HepG2 (cell line): ENCODE results near the gene PPIL6. TPM values are rescaled to one million over a fixed set of nuclear protein-coding genes. Genes with fewer than 3 reads are reported as not detected.

Source experiments
- ATAC-seq: fragments of 200-7000 bp; cut with Tn5 transposase; 3 replicates; pipeline ENCODE4 v1.9.1; 2020; ENCODE audit warnings: mild to moderate bottlenecking, moderate library complexity
- BruUV-seq: library from RNA; stranded (reverse); fragments of 400-500 nt; replicated peaks from 2 replicates; lab custom pipeline; 2021; lab: Mats Ljungman, UMichigan
- CTCF ChIA-PET: fragments of 300-600 bp; formaldehyde crosslinking; extraction: SDS; loops from one replicate; lab custom pipeline; 2021; ENCODE audit warnings: low total read pairs, inconsistent platforms, low intra/inter-chr PET ratio; lab: Yijun Ruan, JAX
- POLR2A ChIA-PET: fragments of 350-600 bp; sonication (Branson Sonifier 250); formaldehyde crosslinking; loops from one replicate; lab custom pipeline; 2020; ENCODE audit warnings: antibody characterized with exemption, inconsistent platforms; lab: Yijun Ruan, JAX
- DNase-seq: peaks from one replicate; pipeline ENCODE4 v3.0.0-alpha.2; 2015; ENCODE audit warnings: low spot score
- FAIRE-seq: peaks from 3 replicates; lab custom pipeline; 2011; peaks lifted over from hg19 to GRCh38; lab: Jason Lieb, UNC
- H2AFZ ChIP-seq: one replicate; pipeline ENCODE4 v1.6.1; 2011; ENCODE audit warnings: low read length, inconsistent platforms
- H3K27ac ChIP-seq: fragments of 300-600 bp; 3 replicates; pipeline ENCODE4 v1.8.0; 2011; ENCODE audit warnings: mixed run types, mild to moderate bottlenecking, mixed read lengths, low read length, inconsistent platforms; ENCODE audit not compliant: insufficient read depth; ENCODE audit errors: extremely low read length
- H3K27me3 ChIP-seq, 2 experiments: fragments of 200-600 bp in 1 of 2; 2 replicates in 1 of 2; 3 replicates in 1 of 2; pipeline versions ENCODE4 v1.6.0 to v1.8.0; 2011; ENCODE audit warnings: low read length in 2 of 2, mild to moderate bottlenecking in 2 of 2, moderate library complexity in 2 of 2, inconsistent platforms in 1 of 2; ENCODE audit not compliant: insufficient read depth in 2 of 2, control insufficient read depth in 1 of 2
- H3K36me3 ChIP-seq, 2 experiments: fragments of 200-600 bp in 1 of 2; replicated peaks in 1 of 2; 2 replicates in 1 of 2; 3 replicates in 1 of 2; pipeline versions ENCODE4 v1.5.1 to v1.8.0; 2011; ENCODE audit warnings: low read length in 2 of 2, inconsistent platforms in 1 of 2; ENCODE audit not compliant: insufficient read depth in 2 of 2, control insufficient read depth in 1 of 2
- H3K4me1 ChIP-seq: 2 replicates; pipeline ENCODE4 v1.5.1; 2012; ENCODE audit warnings: low read length, inconsistent platforms; ENCODE audit not compliant: insufficient read depth
- H3K4me2 ChIP-seq: 2 replicates; pipeline ENCODE4 v1.6.0; 2011; ENCODE audit warnings: low read depth, low read length, inconsistent platforms
- H3K4me3 ChIP-seq, 3 experiments: fragments of 200-600 bp in 1 of 3; sonication (generic), shearing (Covaris generic) in 1 of 3; replicated peaks in 1 of 3; 2 replicates each; pipeline ENCODE4 v1.5.1; 2011 to 2016; ENCODE audit warnings: low read length in 3 of 3, inconsistent platforms in 2 of 3, low read depth in 2 of 3, mild to moderate bottlenecking in 2 of 3, control low read depth in 1 of 3, mixed read lengths in 1 of 3; ENCODE audit not compliant: insufficient read depth in 1 of 3
- H3K79me2 ChIP-seq: one replicate; pipeline ENCODE4 v1.6.1; 2011; ENCODE audit warnings: low read length, inconsistent platforms; ENCODE audit not compliant: insufficient read depth
- H3K9ac ChIP-seq: 2 replicates; pipeline ENCODE4 v1.6.0; 2011; ENCODE audit warnings: mild to moderate bottlenecking, low read depth, low read length, inconsistent platforms; ENCODE audit not compliant: insufficient read depth
- H3K9me3 ChIP-seq: 2 replicates; pipeline ENCODE4 v1.5.1; 2012; ENCODE audit warnings: mild to moderate bottlenecking, low read length
- H4K20me1 ChIP-seq: 2 replicates; pipeline ENCODE4 v1.6.0; 2011; ENCODE audit warnings: inconsistent platforms, mild to moderate bottlenecking, low read length, moderate library complexity; ENCODE audit not compliant: insufficient read depth
- RNF2 ChIP-seq: fragments of 450-650 bp; conservative IDR thresholded peaks from 2 replicates; pipeline ENCODE4 v1.6.1; 2016; ENCODE audit warnings: low read depth
- SNAI1 ChIP-seq: sonication (generic); formaldehyde crosslinking; IDR thresholded peaks from 2 replicates; pipeline ENCODE4 v1.5.0; 2020; ENCODE audit warnings: mild to moderate bottlenecking, missing genetic modification reagents, borderline replicate concordance
- ZNF816 ChIP-seq: sonication (generic); formaldehyde crosslinking; IDR thresholded peaks from 2 replicates; pipeline ENCODE4 v1.8.0; 2022; ENCODE audit warnings: missing genetic modification reagents, mild to moderate bottlenecking, borderline replicate concordance
- ZSCAN12 ChIP-seq: sonication (generic); formaldehyde crosslinking; IDR thresholded peaks from 2 replicates; pipeline ENCODE4 v1.9.0; 2021; ENCODE audit warnings: mild to moderate bottlenecking, missing genetic modification reagents
- WGBS: methylation state at CpG from one replicate; pipeline ENCODE4 v1.1.6; 2017; ENCODE audit warnings: low lambda C conversion rate; 5-methylcytosine and 5-hydroxymethylcytosine counted together
- in situ Hi-C: cut with HindIII; loops from 2 replicates; pipeline ENCODE4 v1.10.0; 2017; ENCODE audit warnings: low pct_unique_long_range_greater_than_20kb; ENCODE audit not compliant: extremely low pct_ligation_motif_present
- intact Hi-C: fragments of 100-400 bp; cut with micrococcal nuclease; formaldehyde crosslinking; loops from one replicate; pipeline ENCODE4 v1.10.0; 2022; ENCODE audit not compliant: unreplicated experiment
- polyA plus RNA-seq, 8 experiments: library from polyadenylated mRNA; depleted of rRNA in 3 of 8; stranded (reverse) in 7 of 8; unstranded in 1 of 8; fragments of >200 nt; fragmentation: Illumina TruSeq in 4 of 8; extraction: Trizol in 4 of 8; gene quantifications; 2 replicates each; pipeline versions ENCODE4 v1.2.1 to v1.2.3, GENCODE V29; 2011 to 2016; ENCODE audit warnings: low read depth in 4 of 8, missing spikeins in 1 of 8, mixed read lengths in 1 of 8; ENCODE audit not compliant: insufficient read depth in 1 of 8
- total RNA-seq, 5 experiments: library from RNA; depleted of rRNA; stranded (reverse); fragments of >200 nt; fragmentation: Illumina TruSeq; extraction: Trizol; gene quantifications; 2 replicates each; pipeline ENCODE4 v1.2.3, GENCODE V29; 2016; ENCODE audit warnings: low read depth in 1 of 5
- TF ChIP-seq, protein P1 (sequence below): IDR thresholded peaks from 2 replicates; pipeline ENCODE4 v1.4.0; 2020; ENCODE audit warnings: mild to moderate bottlenecking, missing genetic modification reagents
- TF ChIP-seq, protein P2 (sequence below): sonication (generic); formaldehyde crosslinking; IDR thresholded peaks from 2 replicates; pipeline ENCODE4 v1.8.0; 2022; ENCODE audit warnings: mild to moderate bottlenecking, missing genetic modification reagents, moderate library complexity

PPIL6 gene
- total and polyA plus RNA-seq, 2 of the 13 experiments (the other 11 are each of a cell fraction or from before 2014, with no cell fraction given): 0.22 to 0.46 TPM

DNA sequence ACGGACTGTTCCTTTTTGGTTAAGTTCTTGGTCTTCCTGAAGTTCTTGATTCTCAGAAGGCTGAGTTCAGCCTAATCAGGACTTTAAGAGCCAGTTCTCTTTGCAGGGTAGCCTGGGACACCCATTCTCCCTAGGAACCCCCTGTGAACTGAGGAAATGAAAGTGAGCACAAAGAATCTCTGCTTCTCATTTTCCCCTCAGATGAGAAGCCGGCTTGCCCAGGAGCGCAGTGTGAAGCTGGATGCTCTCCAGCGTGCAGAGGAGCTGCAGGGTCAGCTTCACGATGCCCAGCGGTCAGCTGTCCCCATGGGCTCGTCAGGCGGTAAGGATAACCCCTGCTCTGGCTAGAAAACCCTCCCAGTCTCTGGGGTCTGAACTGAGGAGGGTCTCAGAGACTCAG, 92.2 kb downstream of the PPIL6 start (continued):
- TF ChIP-seq ZSCAN12: no peak

DNA sequence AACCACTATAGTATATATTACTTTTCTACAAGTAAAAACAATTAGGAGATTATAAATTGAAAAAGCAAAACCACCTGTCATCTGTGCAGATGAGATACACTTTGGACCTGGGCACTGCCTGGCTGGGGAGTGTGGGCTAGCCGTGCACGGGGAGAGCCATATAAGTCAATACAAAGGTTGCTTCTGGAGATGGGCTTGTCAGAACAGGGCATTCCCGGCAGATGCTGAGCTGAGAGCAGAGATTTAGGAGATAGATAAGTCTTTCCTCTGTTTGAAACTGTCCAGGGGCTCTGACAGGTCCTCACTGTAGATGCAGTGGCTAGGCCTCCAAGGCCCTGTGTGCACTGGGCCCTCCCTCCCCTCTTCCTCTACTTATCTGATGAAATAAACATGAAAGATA, 92.6 kb downstream of the PPIL6 start:
- ChIA-PET CTCF (no interaction called here), POLR2A (interaction anchor here (0.6 to 1.0 kb wide), 2 partner anchors 34 to 36 kb away, joined by 3 to 4 read pairs; partner anchors contain the start of gene CD164)
- intact Hi-C loops (no loop called here), in situ Hi-C loops (no loop called here)
- 5% methylated on average over 3 of the region's 3 CpGs for WGBS
- H3K27ac ChIP-seq: no peak overlapping the region
- no TSS peak for BruUV-seq
- H3K4me3 ChIP-seq: no peak overlapping the region
- no peak overlapping the region for H2AFZ ChIP-seq
- no peak overlapping the region for H3K9ac ChIP-seq
- ATAC-seq (peak; percentile 91), DNase-seq (peak; percentile 7), FAIRE-seq (no peak)
- TF ChIP-seq, protein P1, sequence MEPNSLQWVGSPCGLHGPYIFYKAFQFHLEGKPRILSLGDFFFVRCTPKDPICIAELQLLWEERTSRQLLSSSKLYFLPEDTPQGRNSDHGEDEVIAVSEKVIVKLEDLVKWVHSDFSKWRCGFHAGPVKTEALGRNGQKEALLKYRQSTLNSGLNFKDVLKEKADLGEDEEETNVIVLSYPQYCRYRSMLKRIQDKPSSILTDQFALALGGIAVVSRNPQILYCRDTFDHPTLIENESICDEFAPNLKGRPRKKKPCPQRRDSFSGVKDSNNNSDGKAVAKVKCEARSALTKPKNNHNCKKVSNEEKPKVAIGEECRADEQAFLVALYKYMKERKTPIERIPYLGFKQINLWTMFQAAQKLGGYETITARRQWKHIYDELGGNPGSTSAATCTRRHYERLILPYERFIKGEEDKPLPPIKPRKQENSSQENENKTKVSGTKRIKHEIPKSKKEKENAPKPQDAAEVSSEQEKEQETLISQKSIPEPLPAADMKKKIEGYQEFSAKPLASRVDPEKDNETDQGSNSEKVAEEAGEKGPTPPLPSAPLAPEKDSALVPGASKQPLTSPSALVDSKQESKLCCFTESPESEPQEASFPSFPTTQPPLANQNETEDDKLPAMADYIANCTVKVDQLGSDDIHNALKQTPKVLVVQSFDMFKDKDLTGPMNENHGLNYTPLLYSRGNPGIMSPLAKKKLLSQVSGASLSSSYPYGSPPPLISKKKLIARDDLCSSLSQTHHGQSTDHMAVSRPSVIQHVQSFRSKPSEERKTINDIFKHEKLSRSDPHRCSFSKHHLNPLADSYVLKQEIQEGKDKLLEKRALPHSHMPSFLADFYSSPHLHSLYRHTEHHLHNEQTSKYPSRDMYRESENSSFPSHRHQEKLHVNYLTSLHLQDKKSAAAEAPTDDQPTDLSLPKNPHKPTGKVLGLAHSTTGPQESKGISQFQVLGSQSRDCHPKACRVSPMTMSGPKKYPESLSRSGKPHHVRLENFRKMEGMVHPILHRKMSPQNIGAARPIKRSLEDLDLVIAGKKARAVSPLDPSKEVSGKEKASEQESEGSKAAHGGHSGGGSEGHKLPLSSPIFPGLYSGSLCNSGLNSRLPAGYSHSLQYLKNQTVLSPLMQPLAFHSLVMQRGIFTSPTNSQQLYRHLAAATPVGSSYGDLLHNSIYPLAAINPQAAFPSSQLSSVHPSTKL (CRISPR knock-in tag): 0 out of 2 replicates have a peak, but pooled peaks have one; percentile 14
- TF ChIP-seq ZNF816 (CRISPR knock-in tag) (no peak), RNF2 (no peak), SNAI1 (no peak)
- TF ChIP-seq, protein P2, sequence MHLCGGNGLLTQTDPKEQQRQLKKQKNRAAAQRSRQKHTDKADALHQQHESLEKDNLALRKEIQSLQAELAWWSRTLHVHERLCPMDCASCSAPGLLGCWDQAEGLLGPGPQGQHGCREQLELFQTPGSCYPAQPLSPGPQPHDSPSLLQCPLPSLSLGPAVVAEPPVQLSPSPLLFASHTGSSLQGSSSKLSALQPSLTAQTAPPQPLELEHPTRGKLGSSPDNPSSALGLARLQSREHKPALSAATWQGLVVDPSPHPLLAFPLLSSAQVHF (CRISPR knock-in tag): no peak
- H3K27me3 ChIP-seq: no peaks in the 10 kb centered on the region
- no peak overlapping the region; the same call in 1 of the 2 replicates for H3K4me2 ChIP-seq
- H4K20me1 ChIP-seq: no peaks in the 10 kb centered on the region
- H3K9me3 ChIP-seq: no peaks in the 10 kb centered on the region
- H3K79me2 ChIP-seq: no peaks in the 10 kb centered on the region
- no peaks in the 10 kb centered on the region for H3K36me3 ChIP-seq
- H3K4me1 ChIP-seq: peaks cover 30% of the 10 kb centered on the region
